ENCODE measurements around the gene ELL. TPM values are rescaled to one million over a fixed set of nuclear protein-coding genes. Genes with fewer than 3 reads are reported as not detected.

Gene ELL
- polyA plus RNA-seq (2011; rRNA removed) = 2.7 and 4.1 TPM in 2 replicates
- polyA minus RNA-seq (2011; rRNA and poly(A)+ RNA removed) = 4.9 and 7.6 TPM in 2 replicates

GRCh38 chr19:18521692-18522123 is at the start of gene ELL:
Gene ELL (minus strand): TSS chr19:18522070. CDS start chr19:18522055, 15 bp downstream.
- H3K9me3 ChIP-seq (ENCODE audit: control insufficient read depth, insufficient read depth, low read length) = no peaks in the 10 kb centered on the region
- POLR2A ChIA-PET = interaction anchor here (0.7 to 3.7 kb wide), 4 partner anchors 21 to 50 kb away, joined by 4 to 21 read pairs (median 4); partner anchors contain the start of genes KXD1 and UBA52
- no peaks in the 10 kb centered on the region for H3K27me3 ChIP-seq (ENCODE audit: control insufficient read depth, insufficient read depth, low read length)
- peak within 1 kb of the TSS; percentile 94 for H3K4me3 ChIP-seq (ENCODE audit: low read depth, low read length)
- no peak for TF ChIP-seq CTCF (IDR thresholded peaks at IDR 0.05; ENCODE audit: low read depth, low read length)
- peak within 1 kb of the TSS; percentile 99 for H3K27ac ChIP-seq (ENCODE audit: low read depth, low read length)
- no peak for DNase-seq (ENCODE audit: low read depth, low spot score)
- CTCF ChIA-PET = interaction anchor here (0.5 to 2.4 kb wide), 3 partner anchors 67 to 370 kb away, joined by 3 to 6 read pairs (median 3); partner anchors contain the start of gene REX1BD

DNA sequence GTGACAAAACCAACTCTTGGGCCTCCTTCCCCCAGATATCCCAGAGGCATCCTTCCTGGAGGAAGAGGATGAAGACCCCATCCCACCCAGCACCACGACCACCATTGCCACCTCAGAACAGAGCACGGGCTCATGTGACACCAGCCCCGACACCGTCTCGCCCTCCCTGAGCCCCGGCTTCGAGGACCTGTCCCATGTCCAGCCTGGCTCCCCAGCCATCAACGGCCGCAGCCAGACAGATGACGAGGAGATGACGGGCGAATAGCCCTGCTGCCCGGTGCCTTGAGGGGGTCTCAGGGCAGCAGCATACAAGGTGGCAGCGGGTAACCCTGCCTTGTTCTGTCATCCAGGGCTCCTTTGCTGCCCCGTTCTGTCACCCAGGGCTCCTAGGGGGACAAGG is 46.5 kb upstream of the ELL start:
- DNase-seq (ENCODE audit: low read depth, low spot score) = no peak
- Histone ChIP-seq H3K4me3 (ENCODE audit: low read depth, low read length) (no peak overlapping the region), H3K9me3 (ENCODE audit: control insufficient read depth, insufficient read depth, low read length) (no peaks in the 10 kb centered on the region), H3K27me3 (ENCODE audit: control insufficient read depth, insufficient read depth, low read length) (no peaks in the 10 kb centered on the region), H3K27ac (ENCODE audit: low read depth, low read length) (no peak overlapping the region)
- TF ChIP-seq CTCF (IDR thresholded peaks at IDR 0.05; ENCODE audit: low read depth, low read length) = no peak
- ChIA-PET POLR2A (interaction anchor here (0.6 kb wide), 1 partner anchor 152 kb away, joined by 9 read pairs; no protein-coding TSS in a partner anchor), CTCF (interaction anchor here (0.7 kb wide), 1 partner anchor 25 kb away, joined by 4 read pairs; no protein-coding TSS in a partner anchor)

DNA sequence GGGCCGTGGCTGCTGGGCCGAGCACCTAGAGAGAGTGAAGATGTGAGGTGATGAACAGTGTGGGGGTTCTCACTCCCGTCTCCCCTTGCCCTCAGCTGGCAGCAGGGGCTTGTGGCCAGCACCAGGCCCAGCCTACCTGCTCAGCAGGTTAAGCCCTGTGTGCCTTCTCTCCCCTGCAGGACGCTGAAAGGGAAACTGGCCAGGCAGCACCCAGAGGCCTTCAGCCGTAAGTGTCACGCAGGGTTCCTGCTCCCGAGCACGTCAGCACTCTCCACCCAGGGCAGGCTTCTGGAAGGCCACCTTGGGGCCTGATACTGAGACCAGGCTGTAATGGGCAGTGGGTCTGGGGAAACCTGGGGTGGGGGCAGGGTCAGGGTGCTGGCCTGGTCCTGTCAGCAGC is 45.1 kb upstream of the ELL start:
- Histone ChIP-seq H3K4me3 (ENCODE audit: low read depth, low read length) (no peak overlapping the region), H3K9me3 (ENCODE audit: control insufficient read depth, insufficient read depth, low read length) (no peaks in the 10 kb centered on the region), H3K27ac (ENCODE audit: low read depth, low read length) (no peak overlapping the region), H3K27me3 (ENCODE audit: control insufficient read depth, insufficient read depth, low read length) (no peaks in the 10 kb centered on the region)
- no peak for TF ChIP-seq CTCF (IDR thresholded peaks at IDR 0.05; ENCODE audit: low read depth, low read length)
- POLR2A ChIA-PET = no interaction called here
- DNase-seq (ENCODE audit: low read depth, low spot score) = no peak
- CTCF ChIA-PET = no interaction called here

DNA sequence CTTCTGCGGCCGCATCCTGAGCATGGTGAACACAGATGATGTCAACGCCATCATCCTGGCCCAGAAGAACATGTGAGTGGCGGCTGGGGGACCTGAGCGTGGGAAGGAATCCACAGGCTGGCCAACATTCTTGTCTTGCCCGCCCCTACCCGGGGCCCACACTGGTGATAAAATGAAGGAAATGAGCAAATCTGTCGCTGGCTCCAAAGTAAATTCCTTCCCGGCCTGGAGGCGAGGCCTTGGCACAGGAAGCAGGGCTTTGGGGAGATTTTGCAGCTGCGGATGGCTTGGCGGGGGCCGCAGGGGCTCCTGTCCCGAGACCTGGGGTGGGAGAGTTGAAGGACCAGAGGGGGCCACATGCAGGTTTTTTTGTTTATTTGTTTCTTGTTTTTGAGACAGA is 40.2 kb upstream of the ELL start:
- ChIA-PET CTCF (no interaction called here), POLR2A (no interaction called here)
- H3K9me3 ChIP-seq (ENCODE audit: control insufficient read depth, insufficient read depth, low read length) = no peaks in the 10 kb centered on the region
- H3K27me3 ChIP-seq (ENCODE audit: control insufficient read depth, insufficient read depth, low read length) = no peaks in the 10 kb centered on the region
- peak overlapping the region; percentile 39 for H3K27ac ChIP-seq (ENCODE audit: low read depth, low read length)
- no peak for TF ChIP-seq CTCF (IDR thresholded peaks at IDR 0.05; ENCODE audit: low read depth, low read length)
- no peak for DNase-seq (ENCODE audit: low read depth, low spot score)
- no peak overlapping the region for H3K4me3 ChIP-seq (ENCODE audit: low read depth, low read length)

GRCh38 chr19:18559685-18560084 is 37.8 kb upstream of the ELL start:
- no peak for TF ChIP-seq CTCF (IDR thresholded peaks at IDR 0.05; ENCODE audit: low read depth, low read length)
- Histone ChIP-seq H3K27ac (ENCODE audit: low read depth, low read length) (no peak overlapping the region), H3K4me3 (ENCODE audit: low read depth, low read length) (no peak overlapping the region), H3K27me3 (ENCODE audit: control insufficient read depth, insufficient read depth, low read length) (no peaks in the 10 kb centered on the region), H3K9me3 (ENCODE audit: control insufficient read depth, insufficient read depth, low read length) (no peaks in the 10 kb centered on the region)
- POLR2A ChIA-PET = no interaction called here
- CTCF ChIA-PET = interaction anchor here (0.6 kb wide), 1 partner anchor 104 kb away, joined by 3 read pairs; no protein-coding TSS in a partner anchor
- no peak for DNase-seq (ENCODE audit: low read depth, low spot score)
